HG02870 (cell line): ENCODE measurements around the gene HOXC5.

Experiments
- ATAC-seq: cut with Tn5 transposase; IDR thresholded peaks from one replicate; pipeline ENCODE4 v1.9.1; 2021; ENCODE audit warnings: mild to moderate bottlenecking, moderate library complexity; ENCODE audit not compliant: unreplicated experiment

The HOXC5 gene

GRCh38 chr12:54006559-54007220, 26.2 kb upstream of the HOXC5 start:
- ATAC-seq, result no peak

- no peak for ATAC-seq
Measured at GRCh38 chr12:54007538-54008259, 25.2 kb upstream of the HOXC5 start.

- no peak for ATAC-seq
Measured at GRCh38 chr12:54008260-54008552, 24.6 kb upstream of the HOXC5 start.

- ATAC-seq, result no peak
Measured at GRCh38 chr12:54009171-54010052, 23.4 kb upstream of the HOXC5 start.

GRCh38 chr12:54010053-54010971, 22.5 kb upstream of the HOXC5 start:
- no peak for ATAC-seq

- no peak for ATAC-seq
Measured at GRCh38 chr12:54010972-54011664, 21.7 kb upstream of the HOXC5 start.

- ATAC-seq, result no peak
Measured at GRCh38 chr12:54011665-54012532, 21.0 kb upstream of the HOXC5 start.

- ATAC-seq, result no peak
Measured at GRCh38 chr12:54012631-54013409, 20.0 kb upstream of the HOXC5 start.

GRCh38 chr12:54014377-54015017, 18.4 kb upstream of the HOXC5 start:
- ATAC-seq, result no peak

- ATAC-seq, result no peak
Measured at GRCh38 chr12:54015018-54015931, 17.6 kb upstream of the HOXC5 start.

GRCh38 chr12:54016051-54016450, 16.8 kb upstream of the HOXC5 start:
- ATAC-seq, result no peak

GRCh38 chr12:54016478-54016964, 16.3 kb upstream of the HOXC5 start:
- ATAC-seq, result no peak

- ATAC-seq, result no peak
Measured at GRCh38 chr12:54017027-54017788, 15.6 kb upstream of the HOXC5 start.

- peak; percentile 71 for ATAC-seq
Measured at GRCh38 chr12:54017878-54018467, 14.9 kb upstream of the HOXC5 start.

GRCh38 chr12:54018468-54018984, 14.3 kb upstream of the HOXC5 start:
- no peak for ATAC-seq
